ENCODE results near the gene KRR1. TPM values are rescaled to one million over a fixed set of nuclear protein-coding genes. Genes with fewer than 3 reads are reported as not detected.

The KRR1 gene
- polyA plus RNA-seq, 3 donors, result 8.0 to 14.4 (median 9.0) TPM

DNA sequence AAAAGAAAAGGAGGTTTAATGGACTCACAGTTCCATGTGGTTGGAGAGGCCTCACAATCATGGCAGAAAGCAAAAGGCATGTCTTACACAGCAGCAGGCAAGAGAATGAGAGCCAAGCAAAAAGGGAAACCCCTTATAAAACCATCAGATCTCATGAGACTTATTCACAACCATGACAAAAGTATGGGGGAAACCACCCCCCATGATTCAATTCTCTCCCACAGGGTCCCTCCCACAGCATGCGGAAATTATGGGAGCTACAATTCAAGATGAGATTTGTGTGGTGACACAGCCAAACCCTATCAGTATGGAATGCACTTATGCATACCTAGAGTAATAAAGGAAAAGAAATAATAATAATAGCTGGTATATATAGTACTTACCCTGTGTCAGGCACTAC is 35.3 kb downstream of the KRR1 start:
- H3K27me3 Mint-ChIP-seq (ENCODE audit: low read depth in 3 of 3), result peaks cover 0 to 3% (median 0%) of the 10 kb centered on the region in 3 donors
- peaks cover 77% of the 10 kb centered on the region for H3K4me1 Mint-ChIP-seq
- H3K36me3 ChIP-seq (replicated peaks in 1 of 2; ENCODE audit: control insufficient read depth in 1 of 2, insufficient read depth in 2 of 2, low read length in 2 of 2), result no peaks in the 10 kb centered on the region
- H3K9me3 Mint-ChIP-seq, result peaks cover 0 to 4% (median 2%) of the 10 kb centered on the region in 7 donors
- H3K4me2 ChIP-seq (replicated peaks; ENCODE audit: extremely low read depth, low read length, poor library complexity, severe bottlenecking), result no peak overlapping the region
- peaks cover 72 to 83% of the 10 kb centered on the region in 2 donors for H3K4me1 ChIP-seq (ENCODE audit: control insufficient read depth in 1 of 2, insufficient read depth in 2 of 2, low read length in 2 of 2)
- H3K79me2 ChIP-seq (ENCODE audit: insufficient read depth, low read length), result peaks cover 15% of the 10 kb centered on the region
- no peak for TF ChIP-seq CTCF (IDR thresholded peaks at IDR 0.05)
- H3K9me3 ChIP-seq (replicated peaks in 1 of 2; ENCODE audit: control insufficient read depth in 1 of 2, insufficient read depth in 1 of 2, low read length in 2 of 2), result no peaks in the 10 kb centered on the region
- peak overlapping the region in 1 of 7 donors; percentile 60 for H3K27ac Mint-ChIP-seq
- H3K4me3 ChIP-seq (replicated peaks in 1 of 3; ENCODE audit: low read depth in 2 of 3, low read length in 3 of 3), result no peak overlapping the region
- H3K4me3 Mint-ChIP-seq, result no peak overlapping the region
- no peak overlapping the region for H3K9ac ChIP-seq (ENCODE audit: insufficient read depth, low read length, poor library complexity, severe bottlenecking)
- H3K27ac ChIP-seq (ENCODE audit: low read depth in 1 of 2, low read length in 2 of 2), result peak overlapping the region in 1 of 2 donors; percentile 95
- no peak overlapping the region for H2AFZ ChIP-seq (ENCODE audit: insufficient read depth, low read depth, low read length, poor library complexity, severe bottlenecking)
- DNase-seq, result peak in 1 of 3 donors; percentile 68
- H3K36me3 Mint-ChIP-seq, result peaks cover 0 to 4% of the 10 kb centered on the region in 2 donors
- intact Hi-C loops (cut with micrococcal nuclease), result no loop called here
- no peaks in the 10 kb centered on the region for H4K20me1 ChIP-seq (ENCODE audit: insufficient read depth, low read length)
- H3K27me3 ChIP-seq (ENCODE audit: control insufficient read depth in 2 of 2, insufficient read depth in 2 of 2, low read length in 2 of 2), result no peaks in the 10 kb centered on the region
- WGBS (ENCODE audit: insufficient coverage), result no CpG with 5 or more reads among the region's 1 CpG

DNA sequence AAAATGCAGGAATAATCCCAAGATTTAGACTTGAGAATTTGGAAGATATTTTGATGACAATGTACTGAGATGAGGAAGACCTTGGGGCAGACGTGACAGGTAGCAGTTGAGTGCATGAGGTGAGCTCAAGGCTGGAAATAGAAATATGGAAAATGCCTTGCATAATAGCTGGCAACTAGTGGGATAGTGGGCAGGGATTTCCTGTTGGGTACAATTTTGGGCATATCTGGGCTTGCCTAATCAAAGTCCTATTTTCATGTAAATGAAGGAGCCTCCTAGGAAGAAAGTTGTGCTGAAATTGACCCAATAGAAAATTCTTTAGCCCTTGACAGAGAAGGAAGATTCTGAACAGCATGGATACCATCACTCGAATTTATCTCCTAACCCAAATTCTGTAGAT is 37.3 kb downstream of the KRR1 start:
- Mint-ChIP-seq H3K27me3 (ENCODE audit: low read depth in 3 of 3) (no peaks in the 10 kb centered on the region), H3K4me1 (peaks cover 71% of the 10 kb centered on the region), H3K27ac (peak overlapping the region in 6 of 7 donors; percentile 23 to 55 (median 46)), H3K9me3 (peaks cover 0 to 7% (median 4%) of the 10 kb centered on the region in 7 donors), H3K4me3 (no peak overlapping the region), H3K36me3 (peaks cover 0 to 6% of the 10 kb centered on the region in 2 donors)
- no peaks in the 10 kb centered on the region for H3K27me3 ChIP-seq (ENCODE audit: control insufficient read depth in 2 of 2, insufficient read depth in 2 of 2, low read length in 2 of 2)
- peaks cover 72 to 83% of the 10 kb centered on the region in 2 donors for H3K4me1 ChIP-seq (ENCODE audit: control insufficient read depth in 1 of 2, insufficient read depth in 2 of 2, low read length in 2 of 2)
- intact Hi-C loops (cut with micrococcal nuclease), result loop anchor here in 1 of 2 donors (5.0 kb wide), 1 partner anchor 37 kb away; no protein-coding TSS in a partner anchor
- peaks cover 2% of the 10 kb centered on the region for H3K79me2 ChIP-seq (ENCODE audit: insufficient read depth, low read length)
- H3K4me2 ChIP-seq (replicated peaks; ENCODE audit: extremely low read depth, low read length, poor library complexity, severe bottlenecking), result no peak overlapping the region
- DNase-seq, result no peak
- no peaks in the 10 kb centered on the region for H4K20me1 ChIP-seq (ENCODE audit: insufficient read depth, low read length)
- peak overlapping the region; percentile 24 for H2AFZ ChIP-seq (ENCODE audit: insufficient read depth, low read depth, low read length, poor library complexity, severe bottlenecking)
- H3K9me3 ChIP-seq (replicated peaks in 1 of 2; ENCODE audit: control insufficient read depth in 1 of 2, insufficient read depth in 1 of 2, low read length in 2 of 2), result no peaks in the 10 kb centered on the region
- no peak overlapping the region for H3K9ac ChIP-seq (ENCODE audit: insufficient read depth, low read length, poor library complexity, severe bottlenecking)
- H3K27ac ChIP-seq (ENCODE audit: low read depth in 1 of 2, low read length in 2 of 2), result peak overlapping the region in 1 of 2 donors; percentile 57
- H3K36me3 ChIP-seq (replicated peaks in 1 of 2; ENCODE audit: control insufficient read depth in 1 of 2, insufficient read depth in 2 of 2, low read length in 2 of 2), result no peaks in the 10 kb centered on the region
- no peak overlapping the region for H3K4me3 ChIP-seq (replicated peaks in 1 of 3; ENCODE audit: low read depth in 2 of 3, low read length in 3 of 3)
- TF ChIP-seq CTCF (IDR thresholded peaks at IDR 0.05), result no peak
- 8% methylated on average over 1 of the region's 2 CpGs for WGBS (ENCODE audit: insufficient coverage)

Data from CD14-positive monocyte (primary cell).